Stimulated activated CD8-positive, alpha-beta memory T cell treated with anti-CD3 and anti-CD28 coated beads, Interleukin-7, amount 100 ng/mL, for 24 hours (primary cell): ENCODE data around the gene PTPRA.

Experiments
- DNase-seq: peaks from one replicate; pipeline ENCODE4 v3.0.0-alpha.2; 2020; ENCODE audit warnings: low read depth

The PTPRA gene

DNA sequence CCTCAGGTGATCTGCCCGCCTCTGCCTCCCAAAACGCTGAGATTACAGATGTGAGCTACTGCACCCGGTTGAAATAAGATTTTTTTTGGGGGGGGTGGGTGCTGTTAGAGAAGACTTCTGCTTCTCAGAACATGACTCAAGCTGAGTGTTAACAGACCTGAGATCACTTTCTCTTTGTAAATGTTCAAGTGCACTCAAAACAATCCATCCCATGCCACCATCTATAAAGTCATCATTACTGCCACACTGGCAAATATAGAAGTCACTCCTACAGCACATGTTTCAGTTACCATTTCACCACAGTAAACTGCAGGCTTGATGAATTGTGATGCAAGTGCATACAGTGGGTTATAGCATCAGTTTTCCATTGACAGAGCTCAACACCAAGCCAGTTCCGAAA lies 23.8 kb upstream of the PTPRA start:
- DNase-seq: no peak

GRCh38 chr20:2851086-2851485 lies 22.2 kb upstream of the PTPRA start:
- no peak for DNase-seq

- DNase-seq: no peak
Measured at GRCh38 chr20:2858591-2858990, 14.7 kb upstream of the PTPRA start.

DNA sequence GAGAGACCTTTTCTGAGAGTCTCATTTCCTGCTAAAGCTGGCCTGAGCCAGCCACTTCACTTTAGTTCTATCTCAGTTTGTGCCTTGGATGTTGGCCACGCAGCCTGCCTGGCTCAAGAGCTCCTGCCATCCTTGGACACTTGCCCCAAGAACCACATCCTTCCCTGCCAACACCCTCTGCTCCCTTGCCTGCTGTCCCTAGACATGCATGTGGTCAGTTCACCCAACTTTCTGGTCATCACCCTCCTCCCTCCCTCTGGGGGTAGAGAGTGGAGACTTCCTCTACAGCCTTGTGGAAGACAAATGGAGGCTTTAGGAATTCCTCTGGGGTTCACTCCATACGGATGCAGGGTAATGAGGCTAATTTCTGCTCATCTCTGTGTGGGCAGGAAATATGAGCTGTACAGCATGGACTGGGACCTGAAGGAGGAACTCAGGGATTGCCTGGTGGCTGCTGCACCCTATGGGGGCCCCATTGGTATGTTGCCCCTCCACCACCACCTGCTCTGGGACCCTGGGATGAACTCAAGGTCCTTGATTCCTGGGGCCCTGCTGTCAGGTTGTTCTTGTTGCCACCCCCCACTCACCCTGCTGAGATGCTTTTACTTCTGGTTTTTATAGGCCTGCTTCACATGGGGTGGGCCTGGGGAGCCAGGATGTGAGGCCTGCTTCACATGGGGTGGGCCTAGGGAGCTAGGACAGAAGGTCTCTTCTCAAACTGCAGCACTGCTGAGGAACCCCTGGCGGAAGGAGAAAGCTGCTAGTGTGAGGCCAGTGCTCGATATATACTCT lies 13.8 kb upstream of the PTPRA start:
- DNase-seq: no peak

- DNase-seq: no peak
Measured at GRCh38 chr20:2864626-2865025, 8.7 kb upstream of the PTPRA start.

DNA sequence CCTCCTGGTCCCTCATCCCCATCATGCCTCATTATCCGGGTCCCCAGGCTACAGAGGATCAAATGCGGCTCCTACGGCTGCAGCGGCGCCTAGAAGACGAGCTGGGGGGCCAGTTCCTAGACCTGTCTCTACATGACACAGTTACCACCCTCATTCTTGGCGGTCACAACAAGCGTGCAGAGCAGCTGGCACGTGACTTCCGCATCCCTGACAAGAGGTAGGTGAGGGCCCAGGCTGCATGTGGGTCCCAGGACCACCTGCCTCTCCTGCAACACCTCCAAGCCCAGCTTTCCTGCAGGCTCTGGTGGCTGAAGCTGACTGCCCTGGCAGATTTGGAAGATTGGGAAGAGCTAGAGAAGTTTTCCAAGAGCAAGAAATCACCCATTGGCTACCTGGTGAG lies 8.2 kb upstream of the PTPRA start:
- DNase-seq: no peak

DNA sequence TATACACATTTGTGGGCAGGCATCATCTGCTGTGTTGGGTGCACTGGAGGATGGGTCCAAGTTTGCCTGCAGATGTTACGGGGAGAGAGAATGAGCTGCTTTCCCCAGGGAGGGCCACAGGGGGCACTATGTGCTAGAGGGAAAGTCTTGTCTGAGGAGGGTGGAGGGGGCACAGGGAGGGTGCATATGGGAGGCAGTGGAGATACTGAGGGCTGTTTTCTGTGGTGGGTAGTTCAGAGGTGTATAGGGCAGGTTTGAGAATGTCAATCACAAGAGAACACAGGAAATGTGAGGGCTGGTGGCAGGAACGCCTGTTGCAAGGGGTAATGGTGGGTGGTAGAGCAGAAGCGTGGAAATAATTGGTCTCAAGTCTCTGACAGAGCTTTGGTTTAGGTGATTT lies 7.7 kb upstream of the PTPRA start:
- DNase-seq: peak; percentile 24

DNA sequence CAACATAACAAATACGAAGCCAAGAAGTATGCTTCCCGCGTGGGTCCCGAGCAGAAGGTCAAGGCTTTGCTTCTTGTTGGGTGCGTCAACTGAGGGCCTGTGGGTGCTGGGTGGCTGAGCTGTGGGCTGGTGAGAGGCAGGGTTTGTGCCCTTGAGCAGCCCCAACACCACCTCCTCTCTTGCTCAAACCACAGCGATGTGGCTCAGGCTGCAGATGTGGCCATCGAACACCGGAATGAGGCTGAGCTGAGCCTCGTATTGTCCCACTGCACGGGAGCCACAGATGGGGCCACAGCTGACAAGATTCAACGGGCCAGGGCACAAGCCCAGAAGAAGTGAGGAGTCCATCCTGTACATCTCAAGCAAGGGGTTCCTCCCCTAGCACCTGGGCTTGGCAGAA lies 7.0 kb upstream of the PTPRA start:
- no peak for DNase-seq

GRCh38 chr20:2867081-2867864 lies 6.0 kb upstream of the PTPRA start:
- DNase-seq: no peak

DNA sequence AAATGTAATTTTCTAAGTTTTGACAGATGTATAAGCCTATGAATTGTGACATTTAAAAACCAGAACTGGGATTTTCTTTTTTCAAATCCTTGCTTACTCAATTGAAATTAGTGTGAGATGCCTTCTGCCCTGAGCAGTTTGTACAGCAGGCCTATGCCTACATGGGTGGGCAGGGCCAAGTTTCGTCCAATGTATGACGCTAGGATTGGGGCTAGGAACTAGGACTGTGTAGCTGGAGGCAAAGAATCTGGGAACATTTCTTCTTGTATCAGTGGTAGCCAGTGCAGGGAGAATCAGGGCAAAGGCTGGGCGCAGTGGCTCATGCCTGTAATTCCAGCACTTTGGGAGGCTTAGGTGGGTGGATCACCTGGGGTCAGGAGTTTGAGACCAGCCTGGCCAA lies 3.9 kb upstream of the PTPRA start:
- no peak for DNase-seq

- no peak for DNase-seq
Measured at GRCh38 chr20:2871111-2871465, 2.2 kb upstream of the PTPRA start.

GRCh38 chr20:2871661-2872458 lies 1.4 kb upstream of the PTPRA start:
- DNase-seq: peak; percentile 18

DNA sequence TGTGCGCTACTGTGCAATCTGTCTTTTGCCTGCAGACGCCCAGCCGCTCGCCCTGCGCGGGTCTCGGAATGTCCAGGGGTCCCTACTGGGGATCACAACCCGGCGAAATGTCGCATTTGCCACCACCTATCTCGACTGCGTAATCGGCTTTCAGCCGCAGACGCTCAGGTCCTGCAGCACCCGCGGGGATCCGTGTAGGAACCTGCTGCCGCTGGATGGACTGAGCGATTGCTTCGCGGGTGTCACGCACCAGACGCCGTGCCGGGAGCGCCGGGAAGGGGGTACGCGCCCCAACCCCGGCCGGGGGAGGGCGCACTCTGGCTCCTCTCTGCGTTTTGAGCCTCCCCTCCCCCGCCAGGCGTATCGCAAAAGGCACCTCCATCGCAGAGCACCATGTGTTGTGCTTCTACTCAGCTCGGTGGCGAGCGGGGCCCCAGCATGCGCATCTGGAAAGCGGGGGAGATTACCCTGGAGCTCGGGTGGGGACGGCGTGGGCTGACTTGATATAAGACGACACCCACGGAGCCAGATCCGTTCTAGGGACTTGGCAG lies 747 bp upstream of the PTPRA start:
- DNase-seq: peak; percentile 55

GRCh38 chr20:2873747-2874041 lies 413 bp downstream of the PTPRA start:
- peak; percentile 30 for DNase-seq

DNA sequence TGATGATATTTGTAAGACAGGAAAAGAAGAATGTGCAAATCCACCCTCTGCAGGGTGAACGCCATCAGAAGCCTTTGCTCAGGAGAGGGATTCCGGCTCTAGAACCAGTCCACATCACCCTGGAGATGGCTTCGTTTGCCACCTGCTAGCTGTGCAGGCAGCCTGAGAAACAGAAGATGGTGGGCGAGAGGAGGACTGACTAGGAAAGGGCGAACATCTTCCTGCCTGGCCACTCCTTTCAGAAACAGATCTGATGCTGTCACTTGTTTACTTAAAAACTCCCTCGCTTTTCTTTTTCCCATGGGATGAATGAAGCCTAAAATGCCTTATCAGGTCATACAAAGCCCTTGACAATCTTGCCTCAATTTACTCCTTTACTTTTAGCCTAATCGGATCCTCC lies 1.2 kb downstream of the PTPRA start:
- no peak for DNase-seq

DNA sequence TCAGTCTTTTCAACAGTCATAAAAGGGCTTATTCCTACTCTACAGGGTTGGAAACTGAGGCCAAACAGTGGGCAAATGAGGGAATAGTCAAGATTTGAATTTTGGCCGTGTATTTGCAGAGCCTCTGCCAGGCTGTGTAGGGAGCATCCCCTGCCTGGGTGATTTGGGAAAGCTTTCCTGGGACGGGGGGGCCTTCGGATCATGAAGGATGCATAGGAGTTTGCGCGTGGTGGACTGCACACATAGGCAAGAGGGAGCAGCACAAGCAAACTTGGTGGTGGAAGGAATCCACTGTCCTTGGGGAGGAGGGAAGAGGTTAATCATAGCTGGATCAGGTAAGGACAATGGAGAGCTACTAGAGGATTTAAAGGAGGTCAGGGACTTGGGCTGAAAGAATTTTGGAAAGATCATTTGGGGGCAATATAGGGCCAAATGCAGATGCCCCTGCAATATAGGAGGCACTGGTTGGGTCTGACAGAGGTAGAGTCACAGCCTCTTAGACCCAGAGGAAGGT lies 2.5 kb downstream of the PTPRA start:
- no peak for DNase-seq

GRCh38 chr20:2878515-2878914 lies 5.2 kb downstream of the PTPRA start:
- no peak for DNase-seq

GRCh38 chr20:2879146-2879545 lies 5.9 kb downstream of the PTPRA start:
- DNase-seq: no peak

GRCh38 chr20:2880650-2881049 lies 7.4 kb downstream of the PTPRA start:
- DNase-seq: no peak

GRCh38 chr20:2883726-2884637 lies 10.7 kb downstream of the PTPRA start:
- DNase-seq: no peak

DNA sequence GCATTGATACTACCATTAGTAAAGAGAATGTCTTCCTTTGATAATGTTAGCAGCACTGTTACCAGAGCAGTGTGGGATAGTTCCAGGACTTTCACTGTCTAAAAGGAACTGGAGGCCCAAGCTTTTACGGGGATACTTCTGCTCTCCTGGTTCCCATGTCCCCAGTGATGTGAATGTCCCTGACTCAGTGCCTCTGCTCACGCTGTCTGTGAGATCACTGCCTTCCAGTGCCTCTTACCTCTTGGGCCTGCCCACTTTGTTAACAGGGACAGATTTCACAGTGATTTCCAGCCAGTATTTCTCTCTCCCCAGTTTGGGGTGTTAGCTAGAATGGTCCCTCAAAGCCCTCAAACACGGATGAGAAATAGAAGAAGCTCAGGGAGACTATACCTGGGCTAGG lies 14.4 kb downstream of the PTPRA start:
- no peak for DNase-seq
